Ascending aorta (tissue), 2 donors: ENCODE data around the gene C6. TPM values are rescaled to one million over a fixed set of nuclear protein-coding genes. Genes with fewer than 3 reads are reported as not detected.
"Not testable (repeated sequence)": the region's sequence is repeated elsewhere in the genome, so short reads cannot be mapped to it uniquely, and the experiment has no call there.

Source experiments
- DNase-seq, 2 donors: peaks; one replicate each; pipeline ENCODE4 v3.0.0-alpha.2; 2019; ENCODE audit warnings: low spot score in 2 of 2
- H3K27ac ChIP-seq, 2 donors: fragments of 200-600 bp; sonication (generic); one replicate each; pipeline ENCODE4 v1.5.1; 2016 to 2017; ENCODE audit warnings: mild to moderate bottlenecking in 1 of 2
- H3K27me3 ChIP-seq: fragments of 200-600 bp; sonication (generic); one replicate; pipeline ENCODE4 v1.5.1; 2017
- H3K36me3 ChIP-seq, 2 donors: fragments of 200-600 bp; sonication (generic); one replicate each; pipeline ENCODE4 v1.5.1; 2016
- H3K4me1 ChIP-seq, 2 donors: fragments of 200-600 bp; sonication (generic); one replicate each; pipeline ENCODE4 v1.5.1; 2016 to 2017; ENCODE audit warnings: mild to moderate bottlenecking in 1 of 2
- H3K4me3 ChIP-seq, 2 donors: fragments of 200-600 bp; sonication (generic); one replicate each; pipeline ENCODE4 v1.5.1; 2016 to 2017; ENCODE audit warnings: mild to moderate bottlenecking in 1 of 2
- H3K9me3 ChIP-seq, 2 donors: fragments of 200-600 bp; sonication (generic); one replicate each; pipeline ENCODE4 v1.5.1; 2016
- CTCF ChIP-seq, 3 experiments: fragments of 200-600 bp in 2 of 3; fragments of 450-650 bp in 1 of 3; sonication (generic) in 2 of 3; IDR thresholded peaks; one replicate each; pipeline ENCODE4 v1.5.1; 2016 to 2019; ENCODE audit warnings: antibody characterized with exemption in 3 of 3, mild to moderate bottlenecking in 1 of 3, moderate library complexity in 1 of 3
- intact Hi-C: fragments of 100-400 bp; cut with DNase I; formaldehyde crosslinking; loops from one replicate; pipeline ENCODE4 v1.15.1; 2023
- total RNA-seq: library from RNA; depleted of rRNA; stranded (reverse); fragments of >200 nt; gene quantifications from one replicate; pipeline ENCODE4 v1.1.0, GENCODE V29; 2016

C6 gene
- total RNA-seq, 1 donor from 2014 or later = 1.9 TPM

- H3K27me3 ChIP-seq = no peaks in the 10 kb centered on the region
- H3K9me3 ChIP-seq = no peaks in the 10 kb centered on the region
- H3K27ac ChIP-seq = no peak overlapping the region
- no peak for DNase-seq
- no peak overlapping the region for H3K4me3 ChIP-seq
- intact Hi-C loops = no loop called here
- no peak for TF ChIP-seq CTCF (IDR thresholded peaks at IDR 0.05)
- H3K36me3 ChIP-seq = no peaks in the 10 kb centered on the region
- no peaks in the 10 kb centered on the region for H3K4me1 ChIP-seq
These were observed 397 bp downstream of the C6 start for GRCh38 chr5:41212935-41213334.

DNA sequence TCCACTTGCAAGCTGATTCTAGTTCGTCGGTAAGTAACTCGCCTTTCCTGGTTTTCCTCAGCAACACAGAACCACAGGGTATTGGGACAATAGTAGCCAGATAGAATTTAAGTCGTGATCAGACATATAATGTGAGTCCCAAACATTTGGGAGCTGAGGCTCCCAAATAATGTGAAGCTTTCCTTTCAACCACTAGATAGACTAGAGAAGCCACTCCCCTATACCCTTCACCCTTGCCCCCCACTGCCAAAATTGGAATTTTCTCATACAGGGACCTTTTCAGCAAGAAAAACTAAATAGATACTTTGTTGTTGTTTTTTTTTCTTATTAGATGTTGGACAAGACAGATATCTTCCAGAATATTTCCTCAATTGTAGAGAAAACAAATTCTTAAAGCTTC is 1.9 kb downstream of the C6 start:
- no peak overlapping the region for H3K27ac ChIP-seq
- H3K4me1 ChIP-seq = no peaks in the 10 kb centered on the region
- no peak for DNase-seq
- H3K9me3 ChIP-seq = no peaks in the 10 kb centered on the region
- H3K27me3 ChIP-seq = no peaks in the 10 kb centered on the region
- intact Hi-C loops = no loop called here
- no peaks in the 10 kb centered on the region for H3K36me3 ChIP-seq
- no peak for TF ChIP-seq CTCF (IDR thresholded peaks at IDR 0.05)
- H3K4me3 ChIP-seq = no peak overlapping the region

DNA sequence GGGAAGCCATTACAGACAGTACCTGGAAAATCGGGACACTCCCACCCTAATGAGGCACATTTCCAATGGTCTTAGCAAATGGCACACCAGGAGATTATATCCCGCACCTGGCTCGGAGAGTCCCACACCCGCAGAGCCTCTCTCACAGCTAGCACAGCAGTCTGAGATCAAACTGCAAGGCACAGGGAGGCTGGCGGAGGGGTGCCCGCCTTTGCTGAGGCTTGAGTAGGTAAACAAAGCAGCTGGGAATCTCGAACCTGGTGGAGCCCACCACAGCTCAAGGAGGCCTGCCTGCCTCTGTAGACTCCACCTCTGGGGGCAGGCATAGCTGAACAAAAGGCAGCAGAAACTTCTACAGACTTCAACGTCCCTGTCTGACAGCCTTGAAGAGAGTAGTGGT is 7.9 kb downstream of the C6 start:
- not testable (repeated sequence) for H3K27me3 ChIP-seq, H3K4me3 ChIP-seq

DNA sequence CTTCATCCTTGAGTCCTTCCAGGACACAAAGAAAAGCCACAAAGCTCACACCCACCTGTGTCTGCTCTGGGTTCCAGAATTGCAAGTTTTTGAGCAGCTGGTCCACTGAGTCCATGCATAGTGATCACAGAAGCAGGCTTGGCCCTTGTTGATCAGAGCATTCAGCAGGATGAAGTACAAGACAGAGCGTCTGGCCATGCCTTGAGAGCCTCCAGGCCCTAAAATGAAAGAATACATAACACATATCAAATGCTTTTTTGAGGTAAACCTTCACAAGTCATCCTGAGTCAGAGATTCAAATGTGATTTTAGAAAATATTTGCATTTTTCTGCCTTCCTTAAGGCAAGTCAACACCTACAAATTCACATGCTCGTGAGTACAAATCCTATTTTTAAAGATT is 10.3 kb downstream of the C6 start:
- no peaks in the 10 kb centered on the region for H3K36me3 ChIP-seq
- H3K4me3 ChIP-seq = no peak overlapping the region
- H3K9me3 ChIP-seq = peaks cover 0 to 9% of the 10 kb centered on the region in 2 donors
- H3K27me3 ChIP-seq = no peaks in the 10 kb centered on the region
- H3K4me1 ChIP-seq = no peaks in the 10 kb centered on the region
- H3K27ac ChIP-seq = no peak overlapping the region
- no peak for TF ChIP-seq CTCF (IDR thresholded peaks at IDR 0.05)
- intact Hi-C loops = no loop called here
- DNase-seq = no peak

More for the DNA sequence above, 7.9 kb downstream of the C6 start:
- H3K4me1 ChIP-seq, intact Hi-C loops, H3K27ac ChIP-seq, DNase-seq, H3K9me3 ChIP-seq, H3K36me3 ChIP-seq: not testable (repeated sequence)

- DNase-seq = no peak
These were observed 12.1 kb downstream of the C6 start for GRCh38 chr5:41201082-41201772.

GRCh38 chr5:41200506-41200905 is 12.8 kb downstream of the C6 start:
- H3K27me3 ChIP-seq = no peaks in the 10 kb centered on the region
- intact Hi-C loops = no loop called here
- no peak overlapping the region for H3K27ac ChIP-seq
- no peaks in the 10 kb centered on the region for H3K36me3 ChIP-seq
- peaks cover 0 to 7% of the 10 kb centered on the region in 2 donors for H3K9me3 ChIP-seq
- no peak for TF ChIP-seq CTCF (IDR thresholded peaks at IDR 0.05)
- DNase-seq = no peak
- no peak overlapping the region for H3K4me3 ChIP-seq
- H3K4me1 ChIP-seq = no peaks in the 10 kb centered on the region

More at GRCh38 chr5:41201082-41201772, 12.1 kb downstream of the C6 start:
- H3K27ac ChIP-seq = no peak overlapping the region
- no peaks in the 10 kb centered on the region for H3K36me3 ChIP-seq
- H3K27me3 ChIP-seq = no peaks in the 10 kb centered on the region
- peaks cover 0 to 9% of the 10 kb centered on the region in 2 donors for H3K9me3 ChIP-seq
- intact Hi-C loops = no loop called here
- H3K4me3 ChIP-seq = no peak overlapping the region
- no peak for TF ChIP-seq CTCF (IDR thresholded peaks at IDR 0.05)
- H3K4me1 ChIP-seq = no peaks in the 10 kb centered on the region
